HEK293 (cell line): ENCODE data around the gene WNT5B.

Experiments used
- HOXA7 ChIP-seq: sonication (generic); formaldehyde crosslinking; IDR thresholded peaks from 2 replicates; pipeline ENCODE4 v1.8.1; 2022; ENCODE audit warnings: missing genetic modification reagents, borderline replicate concordance
- PRDM1 ChIP-seq: fragments of 450-650 bp; formaldehyde crosslinking; IDR thresholded peaks from 2 replicates; pipeline ENCODE4; 2016; ENCODE audit warnings: missing biosample characterization, missing genetic modification characterization
- ZBTB1 ChIP-seq: fragments of 450-650 bp; formaldehyde crosslinking; IDR thresholded peaks from 2 replicates; pipeline ENCODE4 v1.5.1; 2016; ENCODE audit warnings: missing biosample characterization, missing genetic modification characterization
- ZBTB8A ChIP-seq: fragments of 450-650 bp; formaldehyde crosslinking; IDR thresholded peaks from 2 replicates; pipeline ENCODE4 v1.5.1; 2016; ENCODE audit warnings: missing biosample characterization, missing genetic modification characterization
- ZNF239 ChIP-seq: fragments of 450-650 bp; formaldehyde crosslinking; IDR thresholded peaks from 2 replicates; pipeline ENCODE4 v1.5.1; 2016; ENCODE audit warnings: missing biosample characterization, missing genetic modification characterization
- ZNF24 ChIP-seq: fragments of 450-650 bp; formaldehyde crosslinking; IDR thresholded peaks from 2 replicates; pipeline ENCODE4 v1.5.1; 2016; ENCODE audit warnings: missing biosample characterization, missing genetic modification characterization
- ZNF266 ChIP-seq: fragments of 450-650 bp; formaldehyde crosslinking; IDR thresholded peaks from 2 replicates; pipeline ENCODE4 v1.5.1; 2016; ENCODE audit warnings: missing biosample characterization, missing genetic modification characterization, low read depth
- ZNF558 ChIP-seq: fragments of 450-650 bp; formaldehyde crosslinking; IDR thresholded peaks from 2 replicates; pipeline ENCODE4 v1.5.1; 2016; ENCODE audit warnings: missing biosample characterization, missing genetic modification characterization
- ZNF623 ChIP-seq: fragments of 450-650 bp; formaldehyde crosslinking; IDR thresholded peaks from 2 replicates; pipeline ENCODE4 v1.5.1; 2016; ENCODE audit warnings: missing biosample characterization, missing genetic modification characterization
- TF ChIP-seq, protein P1 (sequence below): fragments of 450-650 bp; formaldehyde crosslinking; IDR thresholded peaks from 2 replicates; pipeline ENCODE4 v1.5.1; 2016; ENCODE audit warnings: missing biosample characterization, missing genetic modification characterization
- TF ChIP-seq, protein P2 (sequence below): fragments of 450-650 bp; formaldehyde crosslinking; IDR thresholded peaks from 2 replicates; pipeline ENCODE4 v1.5.1; 2017; ENCODE audit warnings: missing biosample characterization, missing genetic modification characterization
- TF ChIP-seq, protein P3 (sequence below): fragments of 450-650 bp; formaldehyde crosslinking; IDR thresholded peaks from 2 replicates; pipeline ENCODE4 v1.5.1; 2017; ENCODE audit warnings: missing biosample characterization, missing genetic modification characterization
- TF ChIP-seq, protein P4 (sequence below): fragments of 450-650 bp; formaldehyde crosslinking; IDR thresholded peaks from 2 replicates; pipeline ENCODE4 v1.5.1; 2017; ENCODE audit warnings: missing biosample characterization, missing genetic modification characterization
- TF ChIP-seq, protein P5 (sequence below): fragments of 450-650 bp; formaldehyde crosslinking; IDR thresholded peaks from 2 replicates; pipeline ENCODE4 v1.5.1; 2016; ENCODE audit warnings: missing biosample characterization, missing genetic modification characterization

DNA sequence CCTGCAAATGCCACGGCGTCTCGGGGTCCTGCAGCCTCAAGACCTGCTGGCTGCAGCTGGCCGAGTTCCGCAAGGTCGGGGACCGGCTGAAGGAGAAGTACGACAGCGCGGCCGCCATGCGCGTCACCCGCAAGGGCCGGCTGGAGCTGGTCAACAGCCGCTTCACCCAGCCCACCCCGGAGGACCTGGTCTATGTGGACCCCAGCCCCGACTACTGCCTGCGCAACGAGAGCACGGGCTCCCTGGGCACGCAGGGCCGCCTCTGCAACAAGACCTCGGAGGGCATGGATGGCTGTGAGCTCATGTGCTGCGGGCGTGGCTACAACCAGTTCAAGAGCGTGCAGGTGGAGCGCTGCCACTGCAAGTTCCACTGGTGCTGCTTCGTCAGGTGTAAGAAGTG lies 16.8 kb downstream of the WNT5B start:
- TF ChIP-seq, protein P1, sequence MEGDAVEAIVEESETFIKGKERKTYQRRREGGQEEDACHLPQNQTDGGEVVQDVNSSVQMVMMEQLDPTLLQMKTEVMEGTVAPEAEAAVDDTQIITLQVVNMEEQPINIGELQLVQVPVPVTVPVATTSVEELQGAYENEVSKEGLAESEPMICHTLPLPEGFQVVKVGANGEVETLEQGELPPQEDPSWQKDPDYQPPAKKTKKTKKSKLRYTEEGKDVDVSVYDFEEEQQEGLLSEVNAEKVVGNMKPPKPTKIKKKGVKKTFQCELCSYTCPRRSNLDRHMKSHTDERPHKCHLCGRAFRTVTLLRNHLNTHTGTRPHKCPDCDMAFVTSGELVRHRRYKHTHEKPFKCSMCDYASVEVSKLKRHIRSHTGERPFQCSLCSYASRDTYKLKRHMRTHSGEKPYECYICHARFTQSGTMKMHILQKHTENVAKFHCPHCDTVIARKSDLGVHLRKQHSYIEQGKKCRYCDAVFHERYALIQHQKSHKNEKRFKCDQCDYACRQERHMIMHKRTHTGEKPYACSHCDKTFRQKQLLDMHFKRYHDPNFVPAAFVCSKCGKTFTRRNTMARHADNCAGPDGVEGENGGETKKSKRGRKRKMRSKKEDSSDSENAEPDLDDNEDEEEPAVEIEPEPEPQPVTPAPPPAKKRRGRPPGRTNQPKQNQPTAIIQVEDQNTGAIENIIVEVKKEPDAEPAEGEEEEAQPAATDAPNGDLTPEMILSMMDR (tag by site-specific recombination): no peak
- TF ChIP-seq, protein P2, sequence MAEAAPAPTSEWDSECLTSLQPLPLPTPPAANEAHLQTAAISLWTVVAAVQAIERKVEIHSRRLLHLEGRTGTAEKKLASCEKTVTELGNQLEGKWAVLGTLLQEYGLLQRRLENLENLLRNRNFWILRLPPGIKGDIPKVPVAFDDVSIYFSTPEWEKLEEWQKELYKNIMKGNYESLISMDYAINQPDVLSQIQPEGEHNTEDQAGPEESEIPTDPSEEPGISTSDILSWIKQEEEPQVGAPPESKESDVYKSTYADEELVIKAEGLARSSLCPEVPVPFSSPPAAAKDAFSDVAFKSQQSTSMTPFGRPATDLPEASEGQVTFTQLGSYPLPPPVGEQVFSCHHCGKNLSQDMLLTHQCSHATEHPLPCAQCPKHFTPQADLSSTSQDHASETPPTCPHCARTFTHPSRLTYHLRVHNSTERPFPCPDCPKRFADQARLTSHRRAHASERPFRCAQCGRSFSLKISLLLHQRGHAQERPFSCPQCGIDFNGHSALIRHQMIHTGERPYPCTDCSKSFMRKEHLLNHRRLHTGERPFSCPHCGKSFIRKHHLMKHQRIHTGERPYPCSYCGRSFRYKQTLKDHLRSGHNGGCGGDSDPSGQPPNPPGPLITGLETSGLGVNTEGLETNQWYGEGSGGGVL (tag by site-specific recombination): no peak
- TF ChIP-seq, protein P3, sequence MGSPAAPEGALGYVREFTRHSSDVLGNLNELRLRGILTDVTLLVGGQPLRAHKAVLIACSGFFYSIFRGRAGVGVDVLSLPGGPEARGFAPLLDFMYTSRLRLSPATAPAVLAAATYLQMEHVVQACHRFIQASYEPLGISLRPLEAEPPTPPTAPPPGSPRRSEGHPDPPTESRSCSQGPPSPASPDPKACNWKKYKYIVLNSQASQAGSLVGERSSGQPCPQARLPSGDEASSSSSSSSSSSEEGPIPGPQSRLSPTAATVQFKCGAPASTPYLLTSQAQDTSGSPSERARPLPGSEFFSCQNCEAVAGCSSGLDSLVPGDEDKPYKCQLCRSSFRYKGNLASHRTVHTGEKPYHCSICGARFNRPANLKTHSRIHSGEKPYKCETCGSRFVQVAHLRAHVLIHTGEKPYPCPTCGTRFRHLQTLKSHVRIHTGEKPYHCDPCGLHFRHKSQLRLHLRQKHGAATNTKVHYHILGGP: no peak
- TF ChIP-seq, protein P4, sequence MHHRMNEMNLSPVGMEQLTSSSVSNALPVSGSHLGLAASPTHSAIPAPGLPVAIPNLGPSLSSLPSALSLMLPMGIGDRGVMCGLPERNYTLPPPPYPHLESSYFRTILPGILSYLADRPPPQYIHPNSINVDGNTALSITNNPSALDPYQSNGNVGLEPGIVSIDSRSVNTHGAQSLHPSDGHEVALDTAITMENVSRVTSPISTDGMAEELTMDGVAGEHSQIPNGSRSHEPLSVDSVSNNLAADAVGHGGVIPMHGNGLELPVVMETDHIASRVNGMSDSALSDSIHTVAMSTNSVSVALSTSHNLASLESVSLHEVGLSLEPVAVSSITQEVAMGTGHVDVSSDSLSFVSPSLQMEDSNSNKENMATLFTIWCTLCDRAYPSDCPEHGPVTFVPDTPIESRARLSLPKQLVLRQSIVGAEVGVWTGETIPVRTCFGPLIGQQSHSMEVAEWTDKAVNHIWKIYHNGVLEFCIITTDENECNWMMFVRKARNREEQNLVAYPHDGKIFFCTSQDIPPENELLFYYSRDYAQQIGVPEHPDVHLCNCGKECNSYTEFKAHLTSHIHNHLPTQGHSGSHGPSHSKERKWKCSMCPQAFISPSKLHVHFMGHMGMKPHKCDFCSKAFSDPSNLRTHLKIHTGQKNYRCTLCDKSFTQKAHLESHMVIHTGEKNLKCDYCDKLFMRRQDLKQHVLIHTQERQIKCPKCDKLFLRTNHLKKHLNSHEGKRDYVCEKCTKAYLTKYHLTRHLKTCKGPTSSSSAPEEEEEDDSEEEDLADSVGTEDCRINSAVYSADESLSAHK (tag by site-specific recombination): no peak
- TF ChIP-seq ZBTB8A (tag by site-specific recombination) (no peak), PRDM1 (tag by site-specific recombination) (no peak), ZBTB1 (no peak), ZNF24 (tag by site-specific recombination) (no peak), ZNF266 (tag by site-specific recombination) (no peak), ZNF558 (tag by site-specific recombination) (no peak), ZNF623 (no peak), HOXA7 (CRISPR knock-in tag) (no peak), ZNF239 (tag by site-specific recombination) (no peak)
- TF ChIP-seq, protein P5, sequence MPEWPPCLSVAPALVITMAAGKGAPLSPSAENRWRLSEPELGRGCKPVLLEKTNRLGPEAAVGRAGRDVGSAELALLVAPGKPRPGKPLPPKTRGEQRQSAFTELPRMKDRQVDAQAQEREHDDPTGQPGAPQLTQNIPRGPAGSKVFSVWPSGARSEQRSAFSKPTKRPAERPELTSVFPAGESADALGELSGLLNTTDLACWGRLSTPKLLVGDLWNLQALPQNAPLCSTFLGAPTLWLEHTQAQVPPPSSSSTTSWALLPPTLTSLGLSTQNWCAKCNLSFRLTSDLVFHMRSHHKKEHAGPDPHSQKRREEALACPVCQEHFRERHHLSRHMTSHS (tag by site-specific recombination): no peak
